PC-3 (cell line): Measurements from ENCODE around the gene C2CD5. TPM values are rescaled to one million over a fixed set of nuclear protein-coding genes. Genes with fewer than 3 reads are reported as not detected.

Experiments
- ATAC-seq: fragments of 200-7000 bp; cut with Tn5 transposase; 2 replicates; pipeline ENCODE4 v1.9.1; 2020; ENCODE audit warnings: mild to moderate bottlenecking, moderate library complexity
- BruUV-seq: library from RNA; stranded (reverse); fragments of 400-500 nt; replicated peaks from 2 replicates; lab custom pipeline; 2021; lab: Mats Ljungman, UMichigan
- CTCF ChIA-PET: fragments of 300-600 bp; sonication (Branson Sonifier 250); formaldehyde crosslinking; loops from one replicate; lab custom pipeline; 2022; ENCODE audit warnings: antibody characterized with exemption; lab: Charles Lee
- POLR2A ChIA-PET: fragments of 300-600 bp; sonication (Branson Sonifier 250); formaldehyde crosslinking; loops from one replicate; lab custom pipeline; 2022; ENCODE audit warnings: antibody characterized with exemption; ENCODE audit not compliant: unreplicated experiment; lab: Charles Lee
- DNase-seq: peaks from one replicate; pipeline ENCODE4 v3.0.0-alpha.2; 2015
- H2AFZ ChIP-seq: fragments of 300-600 bp; sonication (generic); 2 replicates; pipeline ENCODE4 v1.6.0; 2016; ENCODE audit warnings: antibody characterized with exemption, low read length
- H3F3A ChIP-seq: fragments of 300-600 bp; sonication (generic); one replicate; pipeline ENCODE4 v1.6.0; 2017; ENCODE audit warnings: antibody characterized with exemption, low read length, control low read depth, mild to moderate bottlenecking; ENCODE audit not compliant: unreplicated experiment
- H3K27ac ChIP-seq: fragments of 300-600 bp; sonication (generic); 2 replicates; pipeline ENCODE4 v1.5.1; 2016; ENCODE audit warnings: mild to moderate bottlenecking, low read length
- H3K27me3 ChIP-seq: fragments of 300-600 bp; sonication (generic); 2 replicates; pipeline ENCODE4 v1.6.1; 2016; ENCODE audit warnings: low read length, mixed read lengths
- H3K36me3 ChIP-seq: fragments of 300-600 bp; sonication (generic); 2 replicates; pipeline ENCODE4 v1.6.1; 2016; ENCODE audit warnings: low read depth, mixed run types, low read length, mixed read lengths
- H3K4me1 ChIP-seq: fragments of 300-600 bp; sonication (generic); 2 replicates; pipeline ENCODE4 v1.5.1; 2016; ENCODE audit warnings: low read length; ENCODE audit not compliant: insufficient read depth
- H3K4me2 ChIP-seq: fragments of 300-600 bp; sonication (generic); 2 replicates; pipeline ENCODE4 v1.6.0; 2016; ENCODE audit warnings: low read length
- H3K4me3 ChIP-seq: fragments of 300-600 bp; sonication (generic); 2 replicates; pipeline ENCODE4 v1.5.1; 2016; ENCODE audit warnings: mild to moderate bottlenecking, low read length, mixed read lengths
- H3K79me2 ChIP-seq: fragments of 300-600 bp; sonication (generic); 2 replicates; pipeline ENCODE4 v1.6.1; 2017; ENCODE audit warnings: low read length, mixed read lengths
- H3K9ac ChIP-seq: fragments of 300-600 bp; sonication (generic); 2 replicates; pipeline ENCODE4 v1.6.0; 2016; ENCODE audit warnings: mild to moderate bottlenecking, low read length
- H3K9me2 ChIP-seq: fragments of 300-600 bp; sonication (generic); replicated peaks from 2 replicates; pipeline ENCODE4 v1.6.1; 2016; ENCODE audit warnings: mixed run types, low read length, mixed read lengths
- H3K9me3 ChIP-seq: fragments of 300-600 bp; sonication (generic); 2 replicates; pipeline ENCODE4 v1.6.1; 2016; ENCODE audit warnings: low read length, mixed read lengths
- H4K20me1 ChIP-seq: fragments of 300-600 bp; sonication (generic); 2 replicates; pipeline ENCODE4 v1.6.1; 2016; ENCODE audit warnings: low read length, mixed read lengths
- EZH2 ChIP-seq: fragments of 300-600 bp; sonication (generic); IDR thresholded peaks from one replicate; pipeline ENCODE4 v1.6.1; 2017; ENCODE audit warnings: antibody characterized with exemption, mild to moderate bottlenecking, low read length; ENCODE audit not compliant: unreplicated experiment
- EZH2phosphoT487 ChIP-seq: fragments of 300-600 bp; sonication (generic); IDR thresholded peaks from 2 replicates; pipeline ENCODE4 v1.6.1; 2018; ENCODE audit warnings: mild to moderate bottlenecking, antibody characterized with exemption, low read length, borderline replicate concordance
- intact Hi-C: fragments of 100-400 bp; cut with micrococcal nuclease; formaldehyde crosslinking; loops from 2 replicates; pipeline ENCODE4 v1.9.0; 2023
- total RNA-seq: library from RNA; depleted of rRNA; stranded (reverse); fragments of >200 nt; gene quantifications from 2 replicates; pipeline ENCODE4 v1.2.3, GENCODE V29; 2014
- TF ChIP-seq, protein P1 (sequence below): fragments of 300-600 bp; sonication (generic); conservative IDR thresholded peaks from 2 replicates; pipeline ENCODE4 v1.5.1; 2017; ENCODE audit warnings: antibody characterized with exemption, low read depth, mild to moderate bottlenecking, low read length

C2CD5 gene
- total RNA-seq, 1 experiment from 2014 or later, result 12.7 TPM

DNA sequence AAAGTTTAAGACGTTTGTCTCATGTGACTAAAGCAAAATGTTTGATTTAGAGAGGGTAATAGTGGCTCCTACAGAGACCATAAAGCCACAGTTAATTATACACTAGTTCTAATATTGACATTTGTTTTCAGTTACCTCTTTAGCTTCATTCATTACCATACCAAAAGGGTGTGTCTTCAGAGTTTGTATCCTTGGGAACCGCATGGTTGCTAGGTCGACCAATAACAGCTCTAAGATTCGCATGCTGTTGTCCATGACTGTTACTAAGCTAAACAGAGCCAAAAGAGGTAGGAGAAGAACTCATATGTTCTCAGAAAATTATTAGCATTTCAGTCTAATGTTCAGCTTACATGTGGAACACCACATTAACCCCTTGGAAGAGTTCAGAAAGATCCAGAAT is 44.5 kb upstream of the C2CD5 start:
- H3K27me3 ChIP-seq, result no peaks in the 10 kb centered on the region
- no TSS peak for BruUV-seq
- H3K27ac ChIP-seq, result no peak overlapping the region
- peaks cover under 1% of the 10 kb centered on the region for H3F3A ChIP-seq
- no peak overlapping the region for H3K4me3 ChIP-seq
- TF ChIP-seq EZH2 (no peak), EZH2phosphoT487 (no peak)
- TF ChIP-seq, protein P1, sequence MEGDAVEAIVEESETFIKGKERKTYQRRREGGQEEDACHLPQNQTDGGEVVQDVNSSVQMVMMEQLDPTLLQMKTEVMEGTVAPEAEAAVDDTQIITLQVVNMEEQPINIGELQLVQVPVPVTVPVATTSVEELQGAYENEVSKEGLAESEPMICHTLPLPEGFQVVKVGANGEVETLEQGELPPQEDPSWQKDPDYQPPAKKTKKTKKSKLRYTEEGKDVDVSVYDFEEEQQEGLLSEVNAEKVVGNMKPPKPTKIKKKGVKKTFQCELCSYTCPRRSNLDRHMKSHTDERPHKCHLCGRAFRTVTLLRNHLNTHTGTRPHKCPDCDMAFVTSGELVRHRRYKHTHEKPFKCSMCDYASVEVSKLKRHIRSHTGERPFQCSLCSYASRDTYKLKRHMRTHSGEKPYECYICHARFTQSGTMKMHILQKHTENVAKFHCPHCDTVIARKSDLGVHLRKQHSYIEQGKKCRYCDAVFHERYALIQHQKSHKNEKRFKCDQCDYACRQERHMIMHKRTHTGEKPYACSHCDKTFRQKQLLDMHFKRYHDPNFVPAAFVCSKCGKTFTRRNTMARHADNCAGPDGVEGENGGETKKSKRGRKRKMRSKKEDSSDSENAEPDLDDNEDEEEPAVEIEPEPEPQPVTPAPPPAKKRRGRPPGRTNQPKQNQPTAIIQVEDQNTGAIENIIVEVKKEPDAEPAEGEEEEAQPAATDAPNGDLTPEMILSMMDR, result no peak
- no peaks in the 10 kb centered on the region for H3K9me3 ChIP-seq
- H4K20me1 ChIP-seq, result no peaks in the 10 kb centered on the region
- H3K9ac ChIP-seq, result no peak overlapping the region
- no peaks in the 10 kb centered on the region for H3K9me2 ChIP-seq
- POLR2A ChIA-PET, result no interaction called here
- H3K36me3 ChIP-seq, result no peaks in the 10 kb centered on the region
- peaks cover 3% of the 10 kb centered on the region; the same call in 1 of the 2 replicates for H3K4me1 ChIP-seq
- ATAC-seq (no peak), DNase-seq (no peak)
- no peak overlapping the region for H2AFZ ChIP-seq
- H3K79me2 ChIP-seq, result no peaks in the 10 kb centered on the region
- CTCF ChIA-PET, result no interaction called here
- intact Hi-C loops, result no loop called here
- H3K4me2 ChIP-seq, result no peak overlapping the region

DNA sequence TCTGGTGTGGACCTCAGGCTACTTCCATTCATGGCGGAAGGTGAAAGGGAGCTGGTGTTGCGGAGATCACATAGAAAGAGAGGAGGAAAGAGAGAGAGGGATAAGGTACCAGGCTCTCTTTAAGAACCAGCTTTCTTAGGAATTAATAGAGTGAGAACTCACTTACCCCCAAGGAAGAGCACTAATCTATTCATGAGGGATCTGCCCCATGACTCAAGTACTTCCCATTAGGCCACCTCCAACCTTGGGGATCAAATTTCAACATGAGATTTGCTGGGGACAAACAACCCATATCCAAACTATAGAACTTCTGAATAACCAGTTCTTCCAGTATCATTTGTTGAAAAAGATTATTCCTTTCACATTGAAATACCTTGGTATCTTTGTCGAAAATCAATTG is 34.0 kb upstream of the C2CD5 start:
- Histone ChIP-seq H3K27ac (no peak overlapping the region), H3K36me3 (no peaks in the 10 kb centered on the region), H3K27me3 (no peaks in the 10 kb centered on the region), H3K9me3 (no peaks in the 10 kb centered on the region), H3K4me2 (no peak overlapping the region), H3K79me2 (no peaks in the 10 kb centered on the region), H3K4me3 (no peak overlapping the region), H3F3A (no peaks in the 10 kb centered on the region), H4K20me1 (no peaks in the 10 kb centered on the region), H3K9ac (no peak overlapping the region), H2AFZ (no peak overlapping the region), H3K9me2 (no peaks in the 10 kb centered on the region), H3K4me1 (peaks cover 9% of the 10 kb centered on the region)
- TF ChIP-seq EZH2phosphoT487, result no peak
- POLR2A ChIA-PET, result interaction anchor here (0.6 kb wide), 1 partner anchor 34 kb away, joined by 3 read pairs; no protein-coding TSS in a partner anchor
- no TSS peak for BruUV-seq
- intact Hi-C loops, result no loop called here
- peak; percentile 48 for DNase-seq
- peak; percentile 42 for ATAC-seq
- CTCF ChIA-PET, result no interaction called here

DNA sequence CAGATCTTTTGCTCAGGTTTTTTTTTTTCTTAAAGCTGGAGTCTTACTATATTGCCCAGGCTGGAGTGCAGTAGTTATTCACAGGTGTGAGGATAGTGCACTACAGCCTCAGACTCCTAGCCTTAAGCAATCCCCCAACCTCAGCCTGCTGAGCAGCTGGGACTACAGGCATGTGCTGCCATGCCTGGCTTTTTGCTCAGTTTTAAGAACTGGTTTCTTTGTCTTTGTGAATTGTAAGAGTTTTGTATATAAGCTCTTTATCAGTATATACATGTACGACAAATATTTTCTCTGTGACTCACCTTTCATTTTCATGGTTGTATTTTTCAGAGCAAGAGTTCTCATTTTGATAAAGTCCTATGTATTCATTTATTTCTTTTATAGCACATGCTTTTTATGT is 33.3 kb upstream of the C2CD5 start:
- H3K4me1 ChIP-seq, result peaks cover 8% of the 10 kb centered on the region
- no peaks in the 10 kb centered on the region for H3K36me3 ChIP-seq
- H3K27ac ChIP-seq, result no peak overlapping the region
- H3K27me3 ChIP-seq, result no peaks in the 10 kb centered on the region
- TF ChIP-seq, protein P1, result no peak
- TF ChIP-seq EZH2phosphoT487 (no peak), EZH2 (no peak)
- no peaks in the 10 kb centered on the region for H4K20me1 ChIP-seq
- H2AFZ ChIP-seq, result no peak overlapping the region
- no peaks in the 10 kb centered on the region for H3K79me2 ChIP-seq
- H3K9ac ChIP-seq, result no peak overlapping the region
- no peak overlapping the region for H3K4me2 ChIP-seq
- H3K9me3 ChIP-seq, result no peaks in the 10 kb centered on the region
- POLR2A ChIA-PET, result interaction anchor here (0.6 kb wide), 1 partner anchor 33 kb away, joined by 3 read pairs; no protein-coding TSS in a partner anchor
- peak; percentile 33 for DNase-seq
- H3K4me3 ChIP-seq, result no peak overlapping the region
- ATAC-seq, result peak; percentile 51
- H3K9me2 ChIP-seq, result no peaks in the 10 kb centered on the region
- CTCF ChIA-PET, result no interaction called here
- no TSS peak for BruUV-seq
- intact Hi-C loops, result no loop called here
- H3F3A ChIP-seq, result no peaks in the 10 kb centered on the region
